ENCODE data around the gene RFT1. TPM values are rescaled to one million over a fixed set of nuclear protein-coding genes. Genes with fewer than 3 reads are reported as not detected.
A peak's percentile ranks its signal among the peaks of the same experiment; 100 is the strongest.

Gene RFT1
- total RNA-seq, 1 donor: 11.9 TPM

GRCh38 chr3:53149699-53150098 is 19.5 kb upstream of the RFT1 start:
- no peaks in the 10 kb centered on the region for H3K36me3 ChIP-seq (ENCODE audit: insufficient read depth, low read length)
- H3K9me3 ChIP-seq (ENCODE audit: low read depth, low read length): no peaks in the 10 kb centered on the region
- H3K4me1 ChIP-seq (ENCODE audit: insufficient read depth, low read length): peaks cover 22% of the 10 kb centered on the region
- no peak overlapping the region for H3K4me2 ChIP-seq (ENCODE audit: insufficient read depth, low read length)
- H4K20me1 ChIP-seq (ENCODE audit: insufficient read depth, low read length): no peaks in the 10 kb centered on the region
- H2AFZ ChIP-seq (ENCODE audit: low read length): no peak overlapping the region
- no peak for TF ChIP-seq CTCF (IDR thresholded peaks at IDR 0.05; ENCODE audit: extremely low read depth, low read depth, low read length)
- H3K27me3 ChIP-seq (ENCODE audit: insufficient read depth, low read length): no peaks in the 10 kb centered on the region
- no peak overlapping the region for H3K27ac ChIP-seq (ENCODE audit: low read depth, low read length)
- no peaks in the 10 kb centered on the region for H3K79me2 ChIP-seq (ENCODE audit: insufficient read depth, low read length)
- H3K4me3 ChIP-seq (ENCODE audit: insufficient read depth, low read length): no peak overlapping the region
- DNase-seq (ENCODE audit: insufficient read length, low spot score, missing footprints): peak; percentile 75

- Histone ChIP-seq H3K9me3 (ENCODE audit: low read depth, low read length) (no peaks in the 10 kb centered on the region), H3K4me2 (ENCODE audit: insufficient read depth, low read length) (no peak overlapping the region), H3K4me1 (ENCODE audit: insufficient read depth, low read length) (peaks cover 17% of the 10 kb centered on the region), H3K79me2 (ENCODE audit: insufficient read depth, low read length) (no peaks in the 10 kb centered on the region), H2AFZ (ENCODE audit: low read length) (no peak overlapping the region), H3K27ac (ENCODE audit: low read depth, low read length) (no peak overlapping the region), H3K36me3 (ENCODE audit: insufficient read depth, low read length) (no peaks in the 10 kb centered on the region), H3K27me3 (ENCODE audit: insufficient read depth, low read length) (no peaks in the 10 kb centered on the region), H3K4me3 (ENCODE audit: insufficient read depth, low read length) (no peak overlapping the region), H4K20me1 (ENCODE audit: insufficient read depth, low read length) (no peaks in the 10 kb centered on the region)
- DNase-seq (ENCODE audit: insufficient read length, low spot score, missing footprints): peak; percentile 60
- no peak for TF ChIP-seq CTCF (IDR thresholded peaks at IDR 0.05; ENCODE audit: extremely low read depth, low read depth, low read length)
Observed at GRCh38 chr3:53149006-53149690, 18.9 kb upstream of the RFT1 start.

GRCh38 chr3:53147903-53148400 is 17.7 kb upstream of the RFT1 start:
- H3K4me1 ChIP-seq (ENCODE audit: insufficient read depth, low read length): peaks cover 9% of the 10 kb centered on the region
- H3K4me2 ChIP-seq (ENCODE audit: insufficient read depth, low read length): no peak overlapping the region
- no peaks in the 10 kb centered on the region for H3K27me3 ChIP-seq (ENCODE audit: insufficient read depth, low read length)
- H3K9me3 ChIP-seq (ENCODE audit: low read depth, low read length): no peaks in the 10 kb centered on the region
- H2AFZ ChIP-seq (ENCODE audit: low read length): no peak overlapping the region
- DNase-seq (ENCODE audit: insufficient read length, low spot score, missing footprints): peak; percentile 68
- no peaks in the 10 kb centered on the region for H4K20me1 ChIP-seq (ENCODE audit: insufficient read depth, low read length)
- H3K4me3 ChIP-seq (ENCODE audit: insufficient read depth, low read length): no peak overlapping the region
- no peak overlapping the region for H3K27ac ChIP-seq (ENCODE audit: low read depth, low read length)
- TF ChIP-seq CTCF (IDR thresholded peaks at IDR 0.05; ENCODE audit: extremely low read depth, low read depth, low read length): no peak
- no peaks in the 10 kb centered on the region for H3K79me2 ChIP-seq (ENCODE audit: insufficient read depth, low read length)
- no peaks in the 10 kb centered on the region for H3K36me3 ChIP-seq (ENCODE audit: insufficient read depth, low read length)

- Histone ChIP-seq H3K4me3 (ENCODE audit: insufficient read depth, low read length) (no peak overlapping the region), H3K27me3 (ENCODE audit: insufficient read depth, low read length) (no peaks in the 10 kb centered on the region), H3K79me2 (ENCODE audit: insufficient read depth, low read length) (no peaks in the 10 kb centered on the region), H3K9me3 (ENCODE audit: low read depth, low read length) (no peaks in the 10 kb centered on the region), H3K36me3 (ENCODE audit: insufficient read depth, low read length) (no peaks in the 10 kb centered on the region), H3K27ac (ENCODE audit: low read depth, low read length) (no peak overlapping the region), H4K20me1 (ENCODE audit: insufficient read depth, low read length) (no peaks in the 10 kb centered on the region), H2AFZ (ENCODE audit: low read length) (no peak overlapping the region), H3K4me1 (ENCODE audit: insufficient read depth, low read length) (peaks cover 9% of the 10 kb centered on the region), H3K4me2 (ENCODE audit: insufficient read depth, low read length) (no peak overlapping the region)
- TF ChIP-seq CTCF (IDR thresholded peaks at IDR 0.05; ENCODE audit: extremely low read depth, low read depth, low read length): no peak
- peak; percentile 10 for DNase-seq (ENCODE audit: insufficient read length, low spot score, missing footprints)
Observed at GRCh38 chr3:53147151-53147902, 17.1 kb upstream of the RFT1 start.

All from osteoblast (primary cell).